Tibial artery (tissue), 4 donors: ENCODE results near the gene CRBN.

Source experiments
- DNase-seq, 2 donors: peaks; one replicate each; pipeline ENCODE4 v3.0.0-alpha.2; 2019
- H3K27ac ChIP-seq, 2 donors: fragments of 200-600 bp; sonication (generic) in 1 of 2; 1 replicate in 1 of 2; 2 replicates in 1 of 2; pipeline ENCODE4 v1.5.1; 2018 to 2019; ENCODE audit warnings: mild to moderate bottlenecking in 1 of 2
- H3K27me3 ChIP-seq, 2 donors: fragments of 200-600 bp; sonication (generic) in 1 of 2; one replicate each; pipeline versions ENCODE4 v1.5.1 to v1.6.0; 2016 to 2019
- H3K36me3 ChIP-seq, 3 donors: fragments of 200-600 bp; sonication (generic) in 2 of 3; one replicate each; pipeline ENCODE4 v1.5.1; 2016 to 2019; ENCODE audit warnings: mild to moderate bottlenecking in 2 of 3
- H3K4me1 ChIP-seq, 4 donors: fragments of 200-600 bp; sonication (generic) in 2 of 4; 1 replicate in 3 of 4; 2 replicates in 1 of 4; pipeline ENCODE4 v1.5.1; 2016 to 2019
- H3K4me3 ChIP-seq, 2 donors: fragments of 200-600 bp; sonication (generic) in 1 of 2; 1 replicate in 1 of 2; 2 replicates in 1 of 2; pipeline ENCODE4 v1.5.1; 2018 to 2019; ENCODE audit warnings: mild to moderate bottlenecking in 2 of 2
- H3K9me3 ChIP-seq, 3 donors: fragments of 200-600 bp; sonication (generic) in 1 of 3; one replicate each; pipeline ENCODE4 v1.5.1; 2016 to 2019
- CTCF ChIP-seq, 2 experiments: fragments of 200-600 bp in 1 of 2; fragments of 450-650 bp in 1 of 2; IDR thresholded peaks; one replicate each; pipeline ENCODE4 v1.5.1; 2017 to 2019; ENCODE audit warnings: antibody characterized with exemption in 2 of 2, mild to moderate bottlenecking in 1 of 2, moderate library complexity in 1 of 2
- intact Hi-C: fragments of 100-400 bp; cut with DNase I; formaldehyde crosslinking; loops from one replicate; pipeline ENCODE4 v1.15.0; 2023; ENCODE audit warnings: low total_unique reads

Gene CRBN

GRCh38 chr3:3137526-3137925 is 42.0 kb downstream of the CRBN start:
- Histone ChIP-seq H3K9me3 (no peaks in the 10 kb centered on the region), H3K36me3 (peaks cover 24 to 55% (median 30%) of the 10 kb centered on the region in 3 donors), H3K4me3 (no peak overlapping the region), H3K27me3 (no peaks in the 10 kb centered on the region), H3K4me1 (no peaks in the 10 kb centered on the region), H3K27ac (no peak overlapping the region)
- no peak for DNase-seq
- intact Hi-C loops: no loop called here
- no peak for TF ChIP-seq CTCF (IDR thresholded peaks at IDR 0.05)

- Histone ChIP-seq H3K4me3 (no peak overlapping the region), H3K36me3 (peaks cover 18 to 44% (median 21%) of the 10 kb centered on the region in 3 donors), H3K4me1 (no peaks in the 10 kb centered on the region), H3K9me3 (no peaks in the 10 kb centered on the region), H3K27me3 (no peaks in the 10 kb centered on the region), H3K27ac (no peak overlapping the region)
- DNase-seq: no peak
- TF ChIP-seq CTCF (IDR thresholded peaks at IDR 0.05): no peak
- intact Hi-C loops: no loop called here
Measured at GRCh38 chr3:3134750-3135448, 44.6 kb downstream of the CRBN start.

- Histone ChIP-seq H3K27ac (no peak overlapping the region), H3K4me3 (no peak overlapping the region), H3K36me3 (peaks cover 11 to 46% (median 23%) of the 10 kb centered on the region in 3 donors), H3K4me1 (peaks cover 0 to 12% (median 2%) of the 10 kb centered on the region in 4 donors), H3K9me3 (no peaks in the 10 kb centered on the region), H3K27me3 (no peaks in the 10 kb centered on the region)
- DNase-seq: no peak
- intact Hi-C loops: no loop called here
- no peak for TF ChIP-seq CTCF (IDR thresholded peaks at IDR 0.05)
Measured at GRCh38 chr3:3133500-3133899, 46.0 kb downstream of the CRBN start.

- DNase-seq: no peak
- Histone ChIP-seq H3K27ac (no peak overlapping the region), H3K4me3 (no peak overlapping the region), H3K9me3 (no peaks in the 10 kb centered on the region), H3K27me3 (no peaks in the 10 kb centered on the region), H3K36me3 (peaks cover 7 to 26% (median 23%) of the 10 kb centered on the region in 3 donors), H3K4me1 (peaks cover 0 to 26% (median 16%) of the 10 kb centered on the region in 4 donors)
- TF ChIP-seq CTCF (IDR thresholded peaks at IDR 0.05): no peak
- intact Hi-C loops: no loop called here
Measured at GRCh38 chr3:3129579-3129978, 49.9 kb downstream of the CRBN start.

- no peaks in the 10 kb centered on the region for H3K9me3 ChIP-seq
- H3K27me3 ChIP-seq: no peaks in the 10 kb centered on the region
- intact Hi-C loops: no loop called here
- peaks cover 7 to 26% (median 23%) of the 10 kb centered on the region in 3 donors for H3K36me3 ChIP-seq
- DNase-seq: no peak
- H3K4me1 ChIP-seq: peaks cover 0 to 26% (median 16%) of the 10 kb centered on the region in 4 donors
- H3K27ac ChIP-seq: peak overlapping the region; percentile 84 to 88
- H3K4me3 ChIP-seq: peak overlapping the region; percentile 79 to 99
- TF ChIP-seq CTCF (IDR thresholded peaks at IDR 0.05): no peak
Measured at GRCh38 chr3:3127432-3128010, 52.0 kb downstream of the CRBN start.
